ENCODE measurements around the gene PGA5.

- TF ChIP-seq, protein P1, sequence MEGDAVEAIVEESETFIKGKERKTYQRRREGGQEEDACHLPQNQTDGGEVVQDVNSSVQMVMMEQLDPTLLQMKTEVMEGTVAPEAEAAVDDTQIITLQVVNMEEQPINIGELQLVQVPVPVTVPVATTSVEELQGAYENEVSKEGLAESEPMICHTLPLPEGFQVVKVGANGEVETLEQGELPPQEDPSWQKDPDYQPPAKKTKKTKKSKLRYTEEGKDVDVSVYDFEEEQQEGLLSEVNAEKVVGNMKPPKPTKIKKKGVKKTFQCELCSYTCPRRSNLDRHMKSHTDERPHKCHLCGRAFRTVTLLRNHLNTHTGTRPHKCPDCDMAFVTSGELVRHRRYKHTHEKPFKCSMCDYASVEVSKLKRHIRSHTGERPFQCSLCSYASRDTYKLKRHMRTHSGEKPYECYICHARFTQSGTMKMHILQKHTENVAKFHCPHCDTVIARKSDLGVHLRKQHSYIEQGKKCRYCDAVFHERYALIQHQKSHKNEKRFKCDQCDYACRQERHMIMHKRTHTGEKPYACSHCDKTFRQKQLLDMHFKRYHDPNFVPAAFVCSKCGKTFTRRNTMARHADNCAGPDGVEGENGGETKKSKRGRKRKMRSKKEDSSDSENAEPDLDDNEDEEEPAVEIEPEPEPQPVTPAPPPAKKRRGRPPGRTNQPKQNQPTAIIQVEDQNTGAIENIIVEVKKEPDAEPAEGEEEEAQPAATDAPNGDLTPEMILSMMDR (IDR thresholded peaks at IDR 0.05; ENCODE audit: borderline replicate concordance, extremely low read depth, low read length, poor library complexity, severe bottlenecking) = no peak
- no peak for TF ChIP-seq EZH2 (IDR thresholded peaks at IDR 0.05; ENCODE audit: borderline replicate concordance, low read depth, low read length, severe bottlenecking)
These were observed 27.7 kb downstream of the PGA5 start for GRCh38 chr11:61268588-61269250.

Data from DND-41 (cell line).